ENCODE data around the gene SCT.

DNA sequence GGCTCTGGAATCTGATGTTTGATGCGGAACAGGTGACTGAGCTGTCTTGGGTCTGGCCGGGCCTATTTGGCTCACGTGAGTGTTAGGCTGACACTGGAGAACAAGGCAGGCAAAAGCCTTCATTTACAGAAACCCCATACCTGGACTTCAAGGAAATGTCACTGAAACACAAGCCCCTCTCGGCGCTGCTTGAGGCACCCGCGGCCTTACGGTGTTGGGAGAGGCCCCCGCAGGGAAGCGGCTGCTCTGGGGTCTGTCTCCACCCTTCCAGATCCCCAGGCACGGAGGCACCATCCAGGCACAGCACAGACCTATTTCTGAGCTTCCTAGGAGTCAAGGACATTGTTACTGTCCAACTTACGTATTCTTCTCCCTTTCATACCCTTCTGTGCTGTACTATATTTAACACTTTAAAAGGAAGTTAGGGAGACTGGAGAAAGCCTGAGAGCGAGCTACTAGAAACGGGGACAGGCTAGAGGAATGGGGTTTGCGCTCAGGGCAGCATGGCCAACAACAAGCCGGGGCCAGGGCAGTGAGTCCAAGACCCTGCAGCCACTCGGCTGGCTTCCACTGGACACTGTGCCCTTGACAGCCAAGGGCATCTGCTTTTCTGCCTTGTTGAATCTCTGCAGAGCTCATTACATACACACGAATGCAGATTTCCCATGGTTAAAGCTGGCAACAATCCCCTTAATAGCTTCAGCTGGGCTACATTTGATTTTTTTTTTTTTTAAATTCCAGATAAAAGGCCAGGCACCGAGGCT is 33.9 kb upstream of the SCT start:
- TF ChIP-seq, protein P1, sequence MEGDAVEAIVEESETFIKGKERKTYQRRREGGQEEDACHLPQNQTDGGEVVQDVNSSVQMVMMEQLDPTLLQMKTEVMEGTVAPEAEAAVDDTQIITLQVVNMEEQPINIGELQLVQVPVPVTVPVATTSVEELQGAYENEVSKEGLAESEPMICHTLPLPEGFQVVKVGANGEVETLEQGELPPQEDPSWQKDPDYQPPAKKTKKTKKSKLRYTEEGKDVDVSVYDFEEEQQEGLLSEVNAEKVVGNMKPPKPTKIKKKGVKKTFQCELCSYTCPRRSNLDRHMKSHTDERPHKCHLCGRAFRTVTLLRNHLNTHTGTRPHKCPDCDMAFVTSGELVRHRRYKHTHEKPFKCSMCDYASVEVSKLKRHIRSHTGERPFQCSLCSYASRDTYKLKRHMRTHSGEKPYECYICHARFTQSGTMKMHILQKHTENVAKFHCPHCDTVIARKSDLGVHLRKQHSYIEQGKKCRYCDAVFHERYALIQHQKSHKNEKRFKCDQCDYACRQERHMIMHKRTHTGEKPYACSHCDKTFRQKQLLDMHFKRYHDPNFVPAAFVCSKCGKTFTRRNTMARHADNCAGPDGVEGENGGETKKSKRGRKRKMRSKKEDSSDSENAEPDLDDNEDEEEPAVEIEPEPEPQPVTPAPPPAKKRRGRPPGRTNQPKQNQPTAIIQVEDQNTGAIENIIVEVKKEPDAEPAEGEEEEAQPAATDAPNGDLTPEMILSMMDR (conservative IDR thresholded peaks at IDR 0.05 in 1 of 2, IDR thresholded peaks at IDR 0.05 in 1 of 2; ENCODE audit: low read depth in 1 of 2, low read length in 2 of 2), result no peak
- no peak for TF ChIP-seq EZH2 (IDR thresholded peaks at IDR 0.05; ENCODE audit: low read length, missing control alignments)

All from fibroblast of lung (primary cell).